CD4-positive, alpha-beta memory T cell (primary cell): ENCODE measurements around the gene GRID1. TPM values are rescaled to one million over a fixed set of nuclear protein-coding genes. Genes with fewer than 3 reads are reported as not detected.

Experiments used
- CTCF ChIA-PET: fragments of 350-600 bp; sonication (Branson Sonifier 250); formaldehyde crosslinking; loops from one replicate; lab custom pipeline; 2021; ENCODE audit warnings: inconsistent platforms; ENCODE audit not compliant: partially characterized antibody; lab: Charles Lee
- POLR2A ChIA-PET: fragments of 350-600 bp; sonication (Branson Sonifier 250); formaldehyde crosslinking; loops from one replicate; lab custom pipeline; 2021; ENCODE audit not compliant: partially characterized antibody; lab: Charles Lee
- DNase-seq, 5 donors: peaks; one replicate each; pipeline versions ENCODE4 v3.0.0 to v3.0.0-alpha.2; 2020 to 2022; ENCODE audit warnings: mixed read lengths in 1 of 5
- H3K27ac ChIP-seq: one replicate; pipeline ENCODE4 v1.7.0; 2013; ENCODE audit warnings: low read depth, low read length
- H3K27me3 ChIP-seq: 2 replicates; pipeline ENCODE4 v1.7.0; 2013; ENCODE audit warnings: mild to moderate bottlenecking, low read length, moderate library complexity; ENCODE audit not compliant: insufficient read depth
- H3K36me3 ChIP-seq: 2 replicates; pipeline ENCODE4 v1.7.0; 2013; ENCODE audit warnings: mild to moderate bottlenecking, low read length, moderate library complexity; ENCODE audit not compliant: insufficient read depth
- H3K4me1 ChIP-seq: 2 replicates; pipeline ENCODE4 v1.7.0; 2013; ENCODE audit warnings: mild to moderate bottlenecking, low read length, moderate library complexity; ENCODE audit not compliant: insufficient read depth
- H3K4me3 ChIP-seq, 2 donors: one replicate each; pipeline ENCODE4 v1.7.0; 2013; ENCODE audit warnings: low read length in 2 of 2, mild to moderate bottlenecking in 1 of 2
- H3K9me3 ChIP-seq, 2 donors: one replicate each; pipeline ENCODE4 v1.7.0; 2013; ENCODE audit warnings: low read length in 2 of 2, control low read depth in 1 of 2; ENCODE audit not compliant: control insufficient read depth in 1 of 2
- H3K27ac Mint-ChIP-seq, 7 donors: one replicate each; pipeline ENCODE4 v1.8.0; 2020 to 2021; ENCODE audit warnings: mixed read lengths in 7 of 7, mild to moderate bottlenecking in 6 of 7, inconsistent platforms in 3 of 7, moderate library complexity in 3 of 7
- H3K27me3 Mint-ChIP-seq, 2 donors: one replicate each; pipeline ENCODE4 v1.8.0; 2020 to 2021; ENCODE audit warnings: mixed read lengths in 2 of 2
- H3K36me3 Mint-ChIP-seq, 2 donors: one replicate each; pipeline ENCODE4 v1.8.0; 2020 to 2021; ENCODE audit warnings: mixed read lengths in 2 of 2, inconsistent platforms in 1 of 2, mild to moderate bottlenecking in 1 of 2
- H3K4me1 Mint-ChIP-seq, 4 donors: one replicate each; pipeline ENCODE4 v1.8.0; 2020 to 2021; ENCODE audit warnings: mixed read lengths in 4 of 4, mild to moderate bottlenecking in 1 of 4
- H3K4me3 Mint-ChIP-seq, 8 donors: one replicate each; pipeline ENCODE4 v1.8.0; 2020 to 2021; ENCODE audit warnings: mixed read lengths in 8 of 8, mild to moderate bottlenecking in 7 of 8, moderate library complexity in 6 of 8, inconsistent platforms in 3 of 8
- H3K9me3 Mint-ChIP-seq, 8 donors: one replicate each; pipeline ENCODE4 v1.8.0; 2020 to 2021; ENCODE audit warnings: mixed read lengths in 8 of 8, mild to moderate bottlenecking in 5 of 8, inconsistent platforms in 3 of 8, moderate library complexity in 1 of 8
- intact Hi-C: fragments of 100-400 bp; cut with micrococcal nuclease; formaldehyde crosslinking; loops from one replicate; pipeline ENCODE4 v1.15.1; 2023
- polyA plus RNA-seq, 2 donors: library from polyadenylated mRNA; unstranded; fragments of 300-500 nt; fragmentation: Illumina TruSeq; gene quantifications; one replicate each; pipeline ENCODE4 v1.2.3, GENCODE V29; 2021
- total RNA-seq, 2 experiments: library from RNA; stranded (reverse); gene quantifications; one replicate each; pipeline ENCODE4 v1.2.3, GENCODE V29; 2021

GRID1 gene
- total and polyA plus RNA-seq, 4 experiments from 2014 or later, result not detected

- Mint-ChIP-seq H3K36me3 (no peaks in the 10 kb centered on the region), H3K4me1 (no peaks in the 10 kb centered on the region), H3K9me3 (peaks cover 0 to 13% (median 3%) of the 10 kb centered on the region in 8 donors), H3K27ac (no peak overlapping the region), H3K4me3 (no peak overlapping the region), H3K27me3 (peaks cover 11 to 16% of the 10 kb centered on the region in 2 donors)
- no peaks in the 10 kb centered on the region for H3K36me3 ChIP-seq
- H3K4me3 ChIP-seq, result no peak overlapping the region
- intact Hi-C loops, result no loop called here
- CTCF ChIA-PET, result no interaction called here
- H3K4me1 ChIP-seq, result no peaks in the 10 kb centered on the region
- no peaks in the 10 kb centered on the region for H3K9me3 ChIP-seq
- H3K27ac ChIP-seq, result no peak overlapping the region
- H3K27me3 ChIP-seq, result no peaks in the 10 kb centered on the region
- POLR2A ChIA-PET, result no interaction called here
- DNase-seq, result no peak
Observed at GRCh38 chr10:85888004-85888403, 478.6 kb downstream of the GRID1 start.

- no peak overlapping the region for H3K27ac Mint-ChIP-seq
- DNase-seq, result no peak
- Histone ChIP-seq H3K27ac (no peak overlapping the region), H3K9me3 (no peaks in the 10 kb centered on the region), H3K4me1 (no peaks in the 10 kb centered on the region), H3K4me3 (no peak overlapping the region), H3K36me3 (no peaks in the 10 kb centered on the region), H3K27me3 (no peaks in the 10 kb centered on the region)
- peaks cover 2 to 4% of the 10 kb centered on the region in 2 donors for H3K27me3 Mint-ChIP-seq
- intact Hi-C loops, result no loop called here
- H3K4me1 Mint-ChIP-seq, result no peaks in the 10 kb centered on the region
- CTCF ChIA-PET, result no interaction called here
- H3K4me3 Mint-ChIP-seq, result no peak overlapping the region
- H3K9me3 Mint-ChIP-seq, result peaks cover 0 to 3% (median 0%) of the 10 kb centered on the region in 8 donors
- no peaks in the 10 kb centered on the region for H3K36me3 Mint-ChIP-seq
- POLR2A ChIA-PET, result no interaction called here
Observed at GRCh38 chr10:85874208-85874607, 492.4 kb downstream of the GRID1 start.

GRCh38 chr10:85873063-85873462 is 493.5 kb downstream of the GRID1 start:
- Histone ChIP-seq H3K9me3 (no peaks in the 10 kb centered on the region), H3K36me3 (no peaks in the 10 kb centered on the region), H3K4me1 (no peaks in the 10 kb centered on the region), H3K27ac (no peak overlapping the region), H3K27me3 (no peaks in the 10 kb centered on the region), H3K4me3 (no peak overlapping the region)
- peaks cover 0 to 2% (median 0%) of the 10 kb centered on the region in 8 donors for H3K9me3 Mint-ChIP-seq
- no peak for DNase-seq
- CTCF ChIA-PET, result no interaction called here
- H3K4me3 Mint-ChIP-seq, result no peak overlapping the region
- peaks cover 2 to 4% of the 10 kb centered on the region in 2 donors for H3K27me3 Mint-ChIP-seq
- H3K4me1 Mint-ChIP-seq, result no peaks in the 10 kb centered on the region
- POLR2A ChIA-PET, result no interaction called here
- intact Hi-C loops, result no loop called here
- no peak overlapping the region for H3K27ac Mint-ChIP-seq
- H3K36me3 Mint-ChIP-seq, result no peaks in the 10 kb centered on the region

- DNase-seq, result no peak
- H3K27me3 Mint-ChIP-seq, result peaks cover 0 to 2% of the 10 kb centered on the region in 2 donors
- H3K27ac Mint-ChIP-seq, result no peak overlapping the region
- POLR2A ChIA-PET, result no interaction called here
- Histone ChIP-seq H3K4me1 (no peaks in the 10 kb centered on the region), H3K9me3 (no peaks in the 10 kb centered on the region), H3K4me3 (no peak overlapping the region), H3K27me3 (no peaks in the 10 kb centered on the region), H3K36me3 (no peaks in the 10 kb centered on the region), H3K27ac (no peak overlapping the region)
- H3K4me3 Mint-ChIP-seq, result no peak overlapping the region
- CTCF ChIA-PET, result interaction anchor here (1.0 kb wide), 1 partner anchor 32 kb away, joined by 3 read pairs; no protein-coding TSS in a partner anchor
- H3K36me3 Mint-ChIP-seq, result no peaks in the 10 kb centered on the region
- H3K4me1 Mint-ChIP-seq, result no peaks in the 10 kb centered on the region
- no peaks in the 10 kb centered on the region for H3K9me3 Mint-ChIP-seq
- intact Hi-C loops, result no loop called here
Observed at GRCh38 chr10:85868627-85869499, 497.7 kb downstream of the GRID1 start.

- peaks cover 5 to 9% of the 10 kb centered on the region in 2 donors for H3K27me3 Mint-ChIP-seq
- ChIA-PET CTCF (no interaction called here), POLR2A (no interaction called here)
- no peaks in the 10 kb centered on the region for H3K36me3 Mint-ChIP-seq
- Histone ChIP-seq H3K27me3 (no peaks in the 10 kb centered on the region), H3K4me1 (no peaks in the 10 kb centered on the region), H3K27ac (no peak overlapping the region), H3K36me3 (no peaks in the 10 kb centered on the region), H3K9me3 (no peaks in the 10 kb centered on the region), H3K4me3 (no peak overlapping the region)
- no peak overlapping the region for H3K4me3 Mint-ChIP-seq
- intact Hi-C loops, result no loop called here
- no peaks in the 10 kb centered on the region for H3K9me3 Mint-ChIP-seq
- no peak overlapping the region for H3K27ac Mint-ChIP-seq
- H3K4me1 Mint-ChIP-seq, result no peaks in the 10 kb centered on the region
- no peak for DNase-seq
Observed at GRCh38 chr10:85864868-85865526, 501.6 kb downstream of the GRID1 start.

- no peaks in the 10 kb centered on the region for H3K9me3 ChIP-seq
- no peak for DNase-seq
- Mint-ChIP-seq H3K36me3 (no peaks in the 10 kb centered on the region), H3K4me1 (no peaks in the 10 kb centered on the region), H3K27me3 (peaks cover 7 to 9% of the 10 kb centered on the region in 2 donors), H3K4me3 (no peak overlapping the region), H3K9me3 (peaks cover 0 to under 1% (median 0%) of the 10 kb centered on the region in 8 donors), H3K27ac (no peak overlapping the region)
- ChIA-PET CTCF (no interaction called here), POLR2A (no interaction called here)
- no peak overlapping the region for H3K4me3 ChIP-seq
- H3K27me3 ChIP-seq, result no peaks in the 10 kb centered on the region
- H3K4me1 ChIP-seq, result no peaks in the 10 kb centered on the region
- intact Hi-C loops, result no loop called here
- no peak overlapping the region for H3K27ac ChIP-seq
- no peaks in the 10 kb centered on the region for H3K36me3 ChIP-seq
Observed at GRCh38 chr10:85864173-85864549, 502.4 kb downstream of the GRID1 start.

GRCh38 chr10:85863301-85864172 is 503.1 kb downstream of the GRID1 start:
- POLR2A ChIA-PET, result no interaction called here

More at GRCh38 chr10:85863301-85864172, 503.1 kb downstream of the GRID1 start:
- peaks cover 0 to 2% (median 0%) of the 10 kb centered on the region in 8 donors for H3K9me3 Mint-ChIP-seq
- H3K4me1 Mint-ChIP-seq, result no peaks in the 10 kb centered on the region
- peaks cover 9 to 11% of the 10 kb centered on the region in 2 donors for H3K27me3 Mint-ChIP-seq
- H3K36me3 Mint-ChIP-seq, result no peaks in the 10 kb centered on the region
- DNase-seq, result no peak
- no peaks in the 10 kb centered on the region for H3K27me3 ChIP-seq
- no peaks in the 10 kb centered on the region for H3K9me3 ChIP-seq
- H3K36me3 ChIP-seq, result no peaks in the 10 kb centered on the region
- no peak overlapping the region for H3K4me3 ChIP-seq
- CTCF ChIA-PET, result no interaction called here
- no peak overlapping the region for H3K27ac ChIP-seq
- intact Hi-C loops, result no loop called here
- H3K4me3 Mint-ChIP-seq, result no peak overlapping the region
- H3K27ac Mint-ChIP-seq, result no peak overlapping the region
- H3K4me1 ChIP-seq, result no peaks in the 10 kb centered on the region
